ENCODE measurements around the gene ZNF341.

- no peak for TF ChIP-seq CTCF (IDR thresholded peaks at IDR 0.05)
- no peak for TF ChIP-seq POLR2AphosphoS5 (IDR thresholded peaks at IDR 0.05)
- no peak for TF ChIP-seq POLR2A (IDR thresholded peaks at IDR 0.05)
- TF ChIP-seq EP300 (IDR thresholded peaks at IDR 0.05) = no peak
Observed at GRCh38 chr20:33769043-33769442, 37.2 kb downstream of the ZNF341 start.
